ENCODE results near the gene ALKBH3.

GRCh38 chr11:43953521-43953920 is 72.9 kb downstream of the ALKBH3 start:
- no peak for TF ChIP-seq CTCF (IDR thresholded peaks at IDR 0.05; ENCODE audit: insufficient read depth, low read length)
- TF ChIP-seq GABPA (IDR thresholded peaks at IDR 0.05; ENCODE audit: low read depth): no peak
- TF ChIP-seq POLR2AphosphoS5 (IDR thresholded peaks at IDR 0.05; ENCODE audit: low read depth): no peak
- no peak for TF ChIP-seq REST (IDR thresholded peaks at IDR 0.05; ENCODE audit: insufficient replicate concordance, low read depth)
- TF ChIP-seq SPI1 (IDR thresholded peaks at IDR 0.05; ENCODE audit: borderline replicate concordance, low read depth): no peak
